NT2/D1 (cell line): ENCODE results near the gene EEF1A1.
A peak's percentile ranks its signal among the peaks of the same experiment; 100 is the strongest.
"Not testable (repeated sequence)": the region's sequence is repeated elsewhere in the genome, so short reads cannot be mapped to it uniquely, and the experiment has no call there.

ENCODE experiments used
- DNase-seq: peaks from one replicate; pipeline ENCODE4 v3.0.0-alpha.2; 2011; ENCODE audit warnings: low read depth, low spot score
- H3K27me3 ChIP-seq: 2 replicates; pipeline ENCODE4 v1.6.0; 2011; ENCODE audit warnings: mild to moderate bottlenecking; ENCODE audit not compliant: insufficient read length, insufficient read depth
- H3K36me3 ChIP-seq: 2 replicates; pipeline ENCODE4 v1.6.1; 2011; ENCODE audit warnings: mild to moderate bottlenecking, low read length, mixed read lengths; ENCODE audit not compliant: insufficient read depth, insufficient read length
- H3K4me1 ChIP-seq: 2 replicates; pipeline ENCODE4 v1.5.1; 2011; ENCODE audit not compliant: insufficient read depth, insufficient read length
- H3K4me3 ChIP-seq: 2 replicates; pipeline ENCODE4 v1.5.1; 2011; ENCODE audit warnings: low read depth; ENCODE audit not compliant: insufficient read length
- H3K9ac ChIP-seq: 2 replicates; pipeline ENCODE4 v1.6.0; 2011; ENCODE audit warnings: low read depth; ENCODE audit not compliant: insufficient read length
- H3K9me3 ChIP-seq: 2 replicates; pipeline ENCODE4 v1.5.1; 2011; ENCODE audit warnings: mild to moderate bottlenecking, low read length; ENCODE audit not compliant: insufficient read depth
- SUZ12 ChIP-seq: IDR thresholded peaks from 2 replicates; pipeline ENCODE4 v1.6.1; 2011; ENCODE audit not compliant: insufficient read length, insufficient read depth; ENCODE audit errors: extremely low read depth
- YY1 ChIP-seq: IDR thresholded peaks from 2 replicates; pipeline ENCODE4 v1.6.1; 2011; ENCODE audit not compliant: insufficient read length, insufficient read depth
- ZNF274 ChIP-seq: IDR thresholded peaks from 2 replicates; pipeline ENCODE4 v1.6.1; 2011; ENCODE audit warnings: mild to moderate bottlenecking, low read depth, low read length

EEF1A1 gene

GRCh38 chr6:73520688-73521350, at the start of gene EEF1A1:
TSS of gene EEF1A1 (minus strand) at chr6:73521032. CDS start at chr6:73520026, 1,006 bp downstream.
- Histone ChIP-seq H3K9me3 (no peaks in the 10 kb centered on the region), H3K4me1 (no peaks in the 10 kb centered on the region), H3K27me3 (no peaks in the 10 kb centered on the region), H3K4me3 (peak within 1 kb of the TSS; percentile 98), H3K36me3 (peaks cover 41% of the 10 kb centered on the region), H3K9ac (peak within 1 kb of the TSS; percentile 99)
- DNase-seq: peak; percentile 98
- TF ChIP-seq YY1 (no peak), SUZ12 (no peak), ZNF274 (no peak)

- TF ChIP-seq ZNF274 (no peak), YY1 (no peak), SUZ12 (no peak)
- no peak for DNase-seq
- H3K27me3 ChIP-seq: no peaks in the 10 kb centered on the region
These were observed 48.3 kb upstream of the EEF1A1 start for GRCh38 chr6:73569121-73569520.

GRCh38 chr6:73566954-73567591, 46.2 kb upstream of the EEF1A1 start:
- no peak overlapping the region for H3K9ac ChIP-seq
- no peak overlapping the region for H3K4me3 ChIP-seq
- no peaks in the 10 kb centered on the region for H3K4me1 ChIP-seq
- no peak for DNase-seq
- H3K27me3 ChIP-seq: no peaks in the 10 kb centered on the region
- H3K9me3 ChIP-seq: peaks cover 8% of the 10 kb centered on the region; the same call in 1 of the 2 replicates
- H3K36me3 ChIP-seq: no peaks in the 10 kb centered on the region
- TF ChIP-seq YY1: no peak
- no peak for TF ChIP-seq SUZ12
- no peak for TF ChIP-seq ZNF274

More at GRCh38 chr6:73569121-73569520, 48.3 kb upstream of the EEF1A1 start:
- Histone ChIP-seq H3K4me3 (no peak overlapping the region), H3K9ac (no peak overlapping the region), H3K36me3 (no peaks in the 10 kb centered on the region), H3K4me1 (no peaks in the 10 kb centered on the region), H3K9me3 (peaks cover 8% of the 10 kb centered on the region; the same call in 1 of the 2 replicates)

- H3K9ac ChIP-seq, H3K9me3 ChIP-seq, DNase-seq, H3K27me3 ChIP-seq, H3K4me1 ChIP-seq, H3K4me3 ChIP-seq, H3K36me3 ChIP-seq: not testable (repeated sequence)
These were observed 45.6 kb upstream of the EEF1A1 start for GRCh38 chr6:73566486-73566871.

DNA sequence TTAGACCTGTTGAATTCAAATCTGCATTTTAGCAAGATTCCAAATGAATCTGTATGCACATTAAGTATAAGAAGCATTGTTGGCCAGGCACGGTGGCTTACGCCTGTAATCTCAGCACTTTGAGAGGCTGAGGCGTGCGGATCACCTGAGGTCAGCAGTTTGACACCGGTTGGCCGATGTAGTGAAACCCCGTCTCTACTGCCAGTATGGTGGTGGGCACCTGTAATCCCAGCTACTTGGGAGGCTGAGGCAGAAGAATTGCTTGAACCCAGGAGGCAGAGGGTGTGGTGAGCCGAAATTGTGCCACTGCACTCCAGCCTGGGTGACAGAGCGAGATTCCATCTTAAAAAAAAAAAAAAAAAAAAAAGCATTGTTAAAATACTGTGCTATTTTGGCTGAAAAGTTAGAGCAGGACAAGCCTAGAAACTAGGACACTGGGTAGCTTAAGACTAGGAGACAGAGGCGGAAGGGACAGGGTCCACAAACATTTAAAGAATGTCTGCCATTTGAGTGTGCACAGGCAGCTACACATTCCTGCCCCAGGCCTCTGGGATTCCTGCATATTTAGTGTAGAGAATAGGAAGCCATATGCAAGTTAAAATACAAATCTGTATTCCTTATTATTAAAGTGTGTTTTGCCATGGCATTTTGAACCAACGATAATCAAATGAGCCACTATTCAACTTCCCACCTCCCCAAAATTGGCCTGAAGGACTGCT, 45.1 kb upstream of the EEF1A1 start:
- Histone ChIP-seq H3K36me3 (no peaks in the 10 kb centered on the region), H3K4me3 (no peak overlapping the region), H3K4me1 (no peaks in the 10 kb centered on the region), H3K9me3 (peaks cover 3% of the 10 kb centered on the region; the same call in 1 of the 2 replicates), H3K9ac (no peak overlapping the region), H3K27me3 (no peaks in the 10 kb centered on the region)
- TF ChIP-seq ZNF274 (no peak), YY1 (no peak), SUZ12 (no peak)
- peak; percentile 60 for DNase-seq

- TF ChIP-seq YY1 (no peak), SUZ12 (no peak), ZNF274 (no peak)
- Histone ChIP-seq H3K9me3 (no peaks in the 10 kb centered on the region), H3K27me3 (no peaks in the 10 kb centered on the region), H3K9ac (no peak overlapping the region), H3K36me3 (no peaks in the 10 kb centered on the region), H3K4me3 (no peak overlapping the region), H3K4me1 (no peaks in the 10 kb centered on the region)
- no peak for DNase-seq
These were observed 43.9 kb upstream of the EEF1A1 start for GRCh38 chr6:73564578-73565345.

GRCh38 chr6:73562558-73562957, 41.7 kb upstream of the EEF1A1 start:
- H3K4me3 ChIP-seq: no peak overlapping the region
- H3K9me3 ChIP-seq: no peaks in the 10 kb centered on the region
- no peak overlapping the region for H3K9ac ChIP-seq
- no peak for DNase-seq
- no peaks in the 10 kb centered on the region for H3K4me1 ChIP-seq
- no peaks in the 10 kb centered on the region for H3K27me3 ChIP-seq
- H3K36me3 ChIP-seq: no peaks in the 10 kb centered on the region
- TF ChIP-seq SUZ12 (no peak), ZNF274 (no peak), YY1 (no peak)
